IMR-90 (cell line): ENCODE results near the gene FAM131C. TPM values are rescaled to one million over a fixed set of nuclear protein-coding genes. Genes with fewer than 3 reads are reported as not detected.
"Not testable (repeated sequence)": the region's sequence is repeated elsewhere in the genome, so short reads cannot be mapped to it uniquely, and the experiment has no call there.

Source experiments
- ATAC-seq: fragments of 200-7000 bp; cut with Tn5 transposase; 2 replicates; pipeline ENCODE4 v1.9.1; 2020; ENCODE audit warnings: low read depth, mild to moderate bottlenecking, moderate library complexity
- BruUV-seq: library from RNA; stranded (reverse); fragments of 400-500 nt; replicated peaks from 2 replicates; lab custom pipeline; 2021; lab: Mats Ljungman, UMichigan
- CTCF ChIA-PET: fragments of 300-600 bp; formaldehyde crosslinking; extraction: SDS; loops from one replicate; lab custom pipeline; 2021; ENCODE audit warnings: antibody characterized with exemption; lab: Yijun Ruan, JAX
- POLR2A ChIA-PET: fragments of 300-600 bp; sonication (Branson Sonifier 250); formaldehyde crosslinking; loops from one replicate; lab custom pipeline; 2022; ENCODE audit warnings: antibody characterized with exemption; ENCODE audit not compliant: unreplicated experiment; lab: Charles Lee
- DNase-seq: peaks from one replicate; pipeline ENCODE4 v3.0.0; 2013
- H2AFZ ChIP-seq: replicated peaks from 2 replicates; pipeline ENCODE3; 2013; ENCODE audit warnings: low read length, mild to moderate bottlenecking; ENCODE audit not compliant: poor library complexity
- H2AK5ac ChIP-seq: 2 replicates; pipeline ENCODE4 v1.6.1; 2013; ENCODE audit warnings: low read depth, low read length, inconsistent platforms
- H2AK9ac ChIP-seq: replicated peaks from 2 replicates; pipeline ENCODE3; 2013; ENCODE audit warnings: mild to moderate bottlenecking, low read depth, low read length, moderate library complexity; ENCODE audit not compliant: poor library complexity
- H2BK120ac ChIP-seq: 2 replicates; pipeline ENCODE4 v1.6.1; 2013; ENCODE audit warnings: low read depth, low read length, inconsistent platforms
- H2BK15ac ChIP-seq: 3 replicates; pipeline ENCODE4 v1.6.1; 2013; ENCODE audit warnings: low read depth, low read length, inconsistent platforms
- H2BK20ac ChIP-seq: 2 replicates; pipeline ENCODE4 v1.6.1; 2013; ENCODE audit warnings: low read depth, mild to moderate bottlenecking, inconsistent platforms, low read length, moderate library complexity
- H2BK5ac ChIP-seq: 2 replicates; pipeline ENCODE4 v1.6.1; 2013; ENCODE audit warnings: mild to moderate bottlenecking, low read depth, low read length, inconsistent platforms; ENCODE audit not compliant: poor library complexity, severe bottlenecking
- H3K14ac ChIP-seq: replicated peaks from 2 replicates; pipeline ENCODE4 v1.6.1; 2013; ENCODE audit warnings: low read depth, low read length, inconsistent platforms
- H3K18ac ChIP-seq: 2 replicates; pipeline ENCODE4 v1.6.1; 2013; ENCODE audit warnings: low read depth, low read length, control low read depth
- H3K23ac ChIP-seq: 2 replicates; pipeline ENCODE4 v1.6.1; 2013; ENCODE audit warnings: low read depth, low read length, inconsistent platforms
- H3K27ac ChIP-seq: 2 replicates; pipeline ENCODE4 v1.5.1; 2013; ENCODE audit warnings: mild to moderate bottlenecking, control low read depth, low read length; ENCODE audit not compliant: insufficient read depth
- H3K27me3 ChIP-seq: 2 replicates; pipeline ENCODE4 v1.6.1; 2013; ENCODE audit warnings: low read length; ENCODE audit not compliant: control insufficient read depth, insufficient read depth
- H3K36me3 ChIP-seq: 2 replicates; pipeline ENCODE4 v1.6.1; 2013; ENCODE audit warnings: low read length, mixed read lengths; ENCODE audit not compliant: control insufficient read depth, insufficient read depth
- H3K4ac ChIP-seq: 2 replicates; pipeline ENCODE4 v1.6.1; 2013; ENCODE audit warnings: low read depth, low read length, inconsistent platforms
- H3K4me1 ChIP-seq: 2 replicates; pipeline ENCODE4 v1.6.1; 2013; ENCODE audit warnings: low read length, mixed read lengths; ENCODE audit not compliant: control insufficient read depth, insufficient read depth
- H3K4me2 ChIP-seq: 2 replicates; pipeline ENCODE4 v1.6.1; 2013; ENCODE audit warnings: low read depth, mild to moderate bottlenecking, control low read depth, low read length, moderate library complexity
- H3K4me3 ChIP-seq: 2 replicates; pipeline ENCODE4 v1.5.1; 2013; ENCODE audit warnings: low read depth, mild to moderate bottlenecking, control low read depth, low read length, moderate library complexity; ENCODE audit not compliant: insufficient read depth
- H3K56ac ChIP-seq: 2 replicates; pipeline ENCODE4 v1.6.1; 2013; ENCODE audit warnings: low read length, inconsistent platforms; ENCODE audit not compliant: insufficient read depth; ENCODE audit errors: extremely low read depth
- H3K79me1 ChIP-seq, 2 experiments: 2 replicates each; pipeline ENCODE4 v1.6.1; 2013; ENCODE audit warnings: low read length in 2 of 2, inconsistent platforms in 1 of 2, low read depth in 1 of 2
- H3K9ac ChIP-seq: 2 replicates; pipeline ENCODE4 v1.6.1; 2013; ENCODE audit warnings: low read depth, low read length, control low read depth
- H3K9me1 ChIP-seq: 2 replicates; pipeline ENCODE4 v1.6.1; 2013; ENCODE audit warnings: low read length, inconsistent platforms; ENCODE audit not compliant: insufficient read depth
- H3K9me3 ChIP-seq: 2 replicates; pipeline ENCODE4 v1.6.1; 2013; ENCODE audit warnings: low read length; ENCODE audit not compliant: control insufficient read depth, insufficient read depth
- H4K20me1 ChIP-seq: 2 replicates; pipeline ENCODE4 v1.6.1; 2013; ENCODE audit warnings: low read length, inconsistent platforms; ENCODE audit not compliant: insufficient read depth
- H4K5ac ChIP-seq: 2 replicates; pipeline ENCODE4 v1.6.1; 2013; ENCODE audit warnings: mild to moderate bottlenecking, low read depth, low read length, control low read depth
- H4K8ac ChIP-seq, 2 experiments: 2 replicates each; pipeline ENCODE4 v1.6.1; 2013; ENCODE audit warnings: low read depth in 2 of 2, low read length in 2 of 2, control low read depth in 1 of 2, inconsistent platforms in 1 of 2
- H4K91ac ChIP-seq: 2 replicates; pipeline ENCODE4 v1.6.1; 2013; ENCODE audit warnings: low read depth, low read length, inconsistent platforms; ENCODE audit not compliant: insufficient read depth
- WGBS, 2 experiments: methylation state at CpG; one replicate each; pipeline versions ENCODE4 v1.1.5 to v1.1.7; 2013; ENCODE audit warnings: missing lambda C conversion rate in 2 of 2; ENCODE audit not compliant: insufficient read length in 1 of 2; ENCODE audit errors: extremely low coverage in 2 of 2; 5-methylcytosine and 5-hydroxymethylcytosine counted together
- dilution Hi-C: fragments of 300-500 bp; cut with HindIII; formaldehyde crosslinking; loops from one replicate; pipeline ENCODE4 v1.14.3; 2018; ENCODE audit warnings: low sequenced_read_pairs; ENCODE audit not compliant: unreplicated experiment
- in situ Hi-C: fragments of 300-500 bp; cut with MboI; formaldehyde crosslinking; loops from 3 replicates; pipeline ENCODE4 v1.14.3; 2019; ENCODE audit warnings: low sequenced_read_pairs, inconsistent platforms, mixed read lengths
- intact Hi-C: fragments of 100-400 bp; cut with micrococcal nuclease; formaldehyde crosslinking; loops from 2 replicates; pipeline ENCODE4 v1.10.0; 2022
- polyA plus RNA-seq, 3 experiments: library from polyadenylated mRNA; depleted of rRNA; stranded (reverse); fragments of >200 nt; gene quantifications; 2 replicates each; pipeline ENCODE4 v1.2.3, GENCODE V29; 2012; ENCODE audit warnings: low replicate concordance in 1 of 3
- total RNA-seq: library from RNA; depleted of rRNA; stranded (reverse); fragments of >200 nt; gene quantifications from 2 replicates; pipeline ENCODE4 v1.2.3, GENCODE V29; 2012

FAM131C gene
- total and polyA plus RNA-seq, 2 of the 4 experiments (the other 2 are of a cell fraction): 0.18 to 1.0 TPM

GRCh38 chr1:16056521-16056912 is 16.9 kb downstream of the FAM131C start:
- in situ Hi-C loops, H4K91ac ChIP-seq, H3K9ac ChIP-seq, dilution Hi-C loops, H3K18ac ChIP-seq, H3K79me1 ChIP-seq, H2AK9ac ChIP-seq, H3K14ac ChIP-seq, H3K4me1 ChIP-seq, DNase-seq, H4K8ac ChIP-seq, H2BK15ac ChIP-seq, H3K27ac ChIP-seq, H4K5ac ChIP-seq, H2BK20ac ChIP-seq, BruUV-seq, H2BK120ac ChIP-seq, H3K56ac ChIP-seq, H2AK5ac ChIP-seq, H3K4ac ChIP-seq, H3K23ac ChIP-seq, H3K4me2 ChIP-seq, H3K9me3 ChIP-seq, H3K4me3 ChIP-seq, H4K20me1 ChIP-seq, H3K9me1 ChIP-seq, H2AFZ ChIP-seq, H2BK5ac ChIP-seq, POLR2A ChIA-PET, H3K36me3 ChIP-seq, ATAC-seq: not testable (repeated sequence)
- CTCF ChIA-PET: interaction anchor here (0.6 to 1.7 kb wide), 4 partner anchors 8 to 245 kb away, joined by 3 to 4 read pairs (median 4); no protein-coding TSS in a partner anchor
- peaks cover 26% of the 10 kb centered on the region for H3K27me3 ChIP-seq
- intact Hi-C loops: loop anchor here (1.0 to 2.0 kb wide), 3 partner anchors 24 to 268 kb away; no protein-coding TSS in a partner anchor
- WGBS, 2 experiments: 0% methylated on average over 1 of the region's 4 CpGs; no CpG with 5 or more reads in 1 of the 2 experiments
